Neuronal stem cell (in vitro differentiated cells): ENCODE results near the gene CAMK2A.
A peak's percentile ranks its signal among the peaks of the same experiment; 100 is the strongest.

Source experiments
- DNase-seq: peaks from one replicate; pipeline ENCODE4 v3.0.0-alpha.2; 2013; ENCODE audit warnings: low spot score
- H2AFZ ChIP-seq: one replicate; pipeline ENCODE4 v1.6.1; 2013; ENCODE audit warnings: mild to moderate bottlenecking, low read length, inconsistent platforms
- H2AK5ac ChIP-seq: 2 replicates; pipeline ENCODE4 v1.6.1; 2013; ENCODE audit warnings: low read depth, mild to moderate bottlenecking, inconsistent platforms, low read length, moderate library complexity, mixed read lengths
- H2BK120ac ChIP-seq: 2 replicates; pipeline ENCODE4 v1.6.1; 2013; ENCODE audit warnings: low read depth, mild to moderate bottlenecking, inconsistent platforms, low read length, moderate library complexity, mixed read lengths
- H2BK12ac ChIP-seq: one replicate; pipeline ENCODE4 v1.6.1; 2013; ENCODE audit warnings: low read length, inconsistent platforms
- H2BK15ac ChIP-seq: 2 replicates; pipeline ENCODE4 v1.6.1; 2013; ENCODE audit warnings: mild to moderate bottlenecking, low read length, inconsistent platforms, mixed read lengths
- H2BK5ac ChIP-seq: one replicate; pipeline ENCODE4 v1.6.1; 2013; ENCODE audit warnings: inconsistent platforms, mild to moderate bottlenecking, low read length, moderate library complexity
- H3K14ac ChIP-seq: one replicate; pipeline ENCODE4 v1.6.1; 2013; ENCODE audit warnings: low read length, inconsistent platforms
- H3K18ac ChIP-seq: 2 replicates; pipeline ENCODE4 v1.6.1; 2013; ENCODE audit warnings: low read length, inconsistent platforms
- H3K23ac ChIP-seq: 2 replicates; pipeline ENCODE4 v1.6.1; 2013; ENCODE audit warnings: low read depth, mild to moderate bottlenecking, mixed read lengths, low read length, inconsistent platforms; ENCODE audit not compliant: poor library complexity
- H3K27ac ChIP-seq: replicated peaks from 3 replicates; pipeline ENCODE4 v1.5.1; 2013; ENCODE audit warnings: low read length, inconsistent platforms
- H3K27me3 ChIP-seq, 3 experiments: 2 replicates each; pipeline ENCODE4 v1.6.1; 2013; ENCODE audit warnings: low read length in 3 of 3, mild to moderate bottlenecking in 2 of 3, inconsistent platforms in 1 of 3, low read depth in 1 of 3, mixed read lengths in 1 of 3, moderate library complexity in 1 of 3; ENCODE audit not compliant: control insufficient read depth in 3 of 3, insufficient read depth in 3 of 3
- H3K36me3 ChIP-seq, 2 donors: replicated peaks in 1 of 2; 2 replicates each; pipeline ENCODE4 v1.6.1; 2013; ENCODE audit warnings: low read length in 2 of 2; ENCODE audit not compliant: control insufficient read depth in 2 of 2, insufficient read depth in 2 of 2
- H3K4ac ChIP-seq: 2 replicates; pipeline ENCODE4 v1.6.1; 2013; ENCODE audit warnings: inconsistent platforms, mild to moderate bottlenecking, low read length, moderate library complexity
- H3K4me1 ChIP-seq, 2 donors: 1 replicate in 1 of 2; 2 replicates in 1 of 2; pipeline ENCODE4 v1.6.1; 2013; ENCODE audit warnings: low read length in 2 of 2, low read depth in 1 of 2; ENCODE audit not compliant: control insufficient read depth in 2 of 2, insufficient read depth in 1 of 2
- H3K4me2 ChIP-seq: one replicate; pipeline ENCODE4 v1.6.1; 2013; ENCODE audit warnings: mild to moderate bottlenecking, low read length, inconsistent platforms; ENCODE audit not compliant: insufficient read depth, poor library complexity, severe bottlenecking
- H3K4me3 ChIP-seq, 2 donors: 2 replicates each; pipeline ENCODE4 v1.5.1; 2013; ENCODE audit warnings: low read length in 2 of 2, mild to moderate bottlenecking in 2 of 2, inconsistent platforms in 1 of 2, moderate library complexity in 1 of 2
- H3K79me1 ChIP-seq: one replicate; pipeline ENCODE4 v1.6.1; 2013; ENCODE audit warnings: low read depth, mild to moderate bottlenecking, inconsistent platforms, low read length, moderate library complexity
- H3K9ac ChIP-seq: one replicate; pipeline ENCODE4 v1.6.1; 2013; ENCODE audit warnings: mild to moderate bottlenecking, low read depth, low read length, inconsistent platforms; ENCODE audit not compliant: poor library complexity
- H3K9me3 ChIP-seq, 2 donors: replicated peaks in 1 of 2; 2 replicates each; pipeline versions ENCODE3 to v1.6.1; 2013; ENCODE audit warnings: low read length in 2 of 2, mild to moderate bottlenecking in 2 of 2, inconsistent platforms in 1 of 2, low read depth in 1 of 2, mixed read lengths in 1 of 2, moderate library complexity in 1 of 2; ENCODE audit not compliant: control insufficient read depth in 2 of 2, insufficient read depth in 1 of 2
- H4K8ac ChIP-seq: one replicate; pipeline ENCODE4 v1.6.1; 2013; ENCODE audit warnings: low read depth, mild to moderate bottlenecking, inconsistent platforms, low read length, moderate library complexity
- H4K91ac ChIP-seq: one replicate; pipeline ENCODE4 v1.6.1; 2013; ENCODE audit warnings: low read length, low read depth, mild to moderate bottlenecking, inconsistent platforms; ENCODE audit not compliant: poor library complexity
- WGBS, 2 donors: extraction: QIAGEN DNeasy Blood & Tissue Kit; methylation state at CpG; one replicate each; pipeline ENCODE4 v1.1.7; 2013; ENCODE audit warnings: missing lambda C conversion rate in 2 of 2, mixed read lengths in 1 of 2; ENCODE audit not compliant: insufficient read length in 2 of 2, insufficient replicate concordance in 1 of 2; ENCODE audit errors: extremely low coverage in 2 of 2; 5-methylcytosine and 5-hydroxymethylcytosine counted together

Gene CAMK2A

DNA sequence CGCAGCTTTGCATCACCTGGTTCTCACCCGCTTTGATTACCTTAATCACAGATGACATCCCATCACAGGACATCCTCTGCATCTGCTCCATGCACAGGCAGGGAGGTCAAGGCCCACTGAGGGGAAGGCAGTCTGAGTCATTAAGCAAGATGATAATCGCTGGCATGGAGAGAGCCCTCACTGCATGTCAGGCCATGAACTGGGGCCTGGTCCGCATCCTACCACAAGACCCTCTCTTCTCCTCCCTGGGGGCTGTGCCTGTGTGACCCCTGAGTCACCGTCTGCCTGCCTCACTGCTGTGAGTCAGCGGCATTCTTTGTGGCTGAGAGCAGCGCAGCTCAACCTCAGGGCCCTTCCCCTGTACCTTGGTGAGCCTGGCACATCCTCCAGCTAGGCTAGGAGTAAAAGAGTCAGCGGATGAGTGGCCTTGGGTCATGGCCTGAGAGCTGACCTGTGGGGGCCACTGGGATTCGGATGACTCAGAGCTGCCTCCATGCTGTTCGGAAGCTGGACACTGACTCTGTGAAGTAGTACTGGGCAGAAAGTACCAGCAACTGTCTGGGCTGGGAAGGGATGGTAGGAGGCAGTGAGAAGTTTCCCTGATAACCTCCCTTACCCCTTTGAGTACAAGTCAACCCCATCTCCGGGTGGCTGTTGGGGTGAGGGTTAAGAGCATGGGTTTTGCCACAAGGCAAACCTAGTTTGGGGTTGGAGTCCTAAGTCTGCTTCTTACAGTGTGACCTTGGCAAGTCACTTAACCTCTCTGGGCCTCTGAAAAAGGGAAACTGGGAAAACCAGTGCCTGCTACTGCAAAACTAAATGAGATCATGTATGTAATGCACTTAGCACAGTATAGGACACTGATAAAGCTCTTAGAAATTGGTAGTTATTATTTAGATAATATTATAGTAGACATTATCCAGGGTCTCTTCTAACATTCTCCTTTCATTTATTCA is 27.8 kb upstream of the CAMK2A start:
- H3K14ac ChIP-seq: no peak overlapping the region
- H2BK15ac ChIP-seq: no peak overlapping the region
- peak overlapping the region; percentile 48 for H2BK120ac ChIP-seq
- no peaks in the 10 kb centered on the region for H3K36me3 ChIP-seq
- peak overlapping the region; percentile 84 for H2AK5ac ChIP-seq
- H3K4me2 ChIP-seq: no peak overlapping the region
- no peak overlapping the region for H3K4ac ChIP-seq
- H3K9ac ChIP-seq: no peak overlapping the region
- WGBS, 2 donors: no CpG with 5 or more reads among the region's 11 CpGs
- peak overlapping the region; percentile 4 for H3K23ac ChIP-seq
- H3K79me1 ChIP-seq: no peaks in the 10 kb centered on the region
- H2BK5ac ChIP-seq: peak overlapping the region; percentile 56
- H4K8ac ChIP-seq: no peak overlapping the region
- peaks cover 24 to 33% of the 10 kb centered on the region in 2 donors for H3K4me1 ChIP-seq
- DNase-seq: no peak
- H2BK12ac ChIP-seq: peak overlapping the region; percentile 7
- no peaks in the 10 kb centered on the region for H3K9me3 ChIP-seq
- H3K27me3 ChIP-seq: no peaks in the 10 kb centered on the region
- no peak overlapping the region for H4K91ac ChIP-seq
- no peak overlapping the region for H3K27ac ChIP-seq
- H2AFZ ChIP-seq: peak overlapping the region; percentile 82
- H3K18ac ChIP-seq: peak overlapping the region; percentile 41
- no peak overlapping the region for H3K4me3 ChIP-seq

DNA sequence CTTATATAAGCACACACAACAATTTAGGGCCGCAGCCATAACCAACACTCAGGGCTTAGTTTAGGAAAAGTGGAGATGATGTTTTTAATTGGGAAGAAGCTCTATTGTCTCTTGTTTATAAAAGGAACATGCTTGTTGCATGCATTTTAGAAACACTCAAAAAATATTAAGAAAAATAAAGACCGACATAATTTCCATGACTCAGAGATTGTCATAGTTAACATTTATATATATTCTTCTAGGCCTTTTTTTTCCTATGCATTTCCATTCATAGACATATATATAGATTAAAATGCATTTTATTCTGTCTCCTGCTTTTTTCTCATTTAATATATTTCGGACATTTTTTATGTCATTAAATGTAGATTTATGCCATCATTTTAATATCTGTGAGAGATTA is 26.7 kb upstream of the CAMK2A start:
- no peak overlapping the region for H2BK120ac ChIP-seq
- H4K91ac ChIP-seq: no peak overlapping the region
- no peak overlapping the region for H2AK5ac ChIP-seq
- H4K8ac ChIP-seq: no peak overlapping the region
- H3K9ac ChIP-seq: no peak overlapping the region
- H2BK12ac ChIP-seq: no peak overlapping the region
- H2BK15ac ChIP-seq: no peak overlapping the region
- H3K36me3 ChIP-seq: no peaks in the 10 kb centered on the region
- H2BK5ac ChIP-seq: no peak overlapping the region
- H3K23ac ChIP-seq: no peak overlapping the region
- H3K27me3 ChIP-seq: no peaks in the 10 kb centered on the region
- H3K4me1 ChIP-seq: peaks cover 24 to 33% of the 10 kb centered on the region in 2 donors
- DNase-seq: no peak
- no peak overlapping the region for H3K4ac ChIP-seq
- H3K18ac ChIP-seq: no peak overlapping the region
- H3K4me3 ChIP-seq: no peak overlapping the region
- no peak overlapping the region for H2AFZ ChIP-seq
- no CpG with 5 or more reads among the region's 3 CpGs for WGBS, 2 donors
- no peak overlapping the region for H3K27ac ChIP-seq
- H3K14ac ChIP-seq: no peak overlapping the region
- H3K79me1 ChIP-seq: no peaks in the 10 kb centered on the region
- no peak overlapping the region for H3K4me2 ChIP-seq
- H3K9me3 ChIP-seq: no peaks in the 10 kb centered on the region

DNA sequence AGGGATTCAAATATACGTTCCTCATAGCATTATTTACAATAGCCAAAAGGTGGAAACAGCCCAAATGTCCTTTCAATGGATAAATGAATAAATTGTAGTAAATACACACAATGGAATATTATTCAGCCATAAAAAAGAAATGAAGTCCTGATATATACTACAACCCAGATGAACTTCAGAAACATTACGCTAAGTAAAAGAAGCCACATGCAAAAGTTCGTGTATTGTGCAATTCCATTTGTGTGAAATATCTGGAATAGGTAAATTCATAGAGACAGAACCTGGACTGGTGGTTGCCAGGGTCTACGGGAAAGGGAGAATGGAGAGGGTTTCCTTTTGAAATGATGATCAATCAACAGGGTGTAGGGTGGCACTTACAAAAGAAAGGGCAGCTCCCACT is 25.7 kb upstream of the CAMK2A start:
- Histone ChIP-seq H2AFZ (no peak overlapping the region), H4K8ac (no peak overlapping the region), H2BK12ac (no peak overlapping the region), H2BK120ac (no peak overlapping the region), H2AK5ac (no peak overlapping the region), H3K4me3 (no peak overlapping the region), H3K9me3 (no peaks in the 10 kb centered on the region), H3K9ac (no peak overlapping the region), H2BK15ac (no peak overlapping the region), H3K14ac (no peak overlapping the region), H3K79me1 (no peaks in the 10 kb centered on the region), H3K4me2 (no peak overlapping the region), H3K23ac (no peak overlapping the region), H3K4me1 (peaks cover 20 to 32% of the 10 kb centered on the region in 2 donors), H4K91ac (no peak overlapping the region), H3K27ac (no peak overlapping the region), H3K36me3 (no peaks in the 10 kb centered on the region), H3K18ac (no peak overlapping the region), H3K4ac (no peak overlapping the region), H2BK5ac (no peak overlapping the region), H3K27me3 (no peaks in the 10 kb centered on the region)
- DNase-seq: no peak
- no CpG with 5 or more reads among the region's 4 CpGs for WGBS, 2 donors

DNA sequence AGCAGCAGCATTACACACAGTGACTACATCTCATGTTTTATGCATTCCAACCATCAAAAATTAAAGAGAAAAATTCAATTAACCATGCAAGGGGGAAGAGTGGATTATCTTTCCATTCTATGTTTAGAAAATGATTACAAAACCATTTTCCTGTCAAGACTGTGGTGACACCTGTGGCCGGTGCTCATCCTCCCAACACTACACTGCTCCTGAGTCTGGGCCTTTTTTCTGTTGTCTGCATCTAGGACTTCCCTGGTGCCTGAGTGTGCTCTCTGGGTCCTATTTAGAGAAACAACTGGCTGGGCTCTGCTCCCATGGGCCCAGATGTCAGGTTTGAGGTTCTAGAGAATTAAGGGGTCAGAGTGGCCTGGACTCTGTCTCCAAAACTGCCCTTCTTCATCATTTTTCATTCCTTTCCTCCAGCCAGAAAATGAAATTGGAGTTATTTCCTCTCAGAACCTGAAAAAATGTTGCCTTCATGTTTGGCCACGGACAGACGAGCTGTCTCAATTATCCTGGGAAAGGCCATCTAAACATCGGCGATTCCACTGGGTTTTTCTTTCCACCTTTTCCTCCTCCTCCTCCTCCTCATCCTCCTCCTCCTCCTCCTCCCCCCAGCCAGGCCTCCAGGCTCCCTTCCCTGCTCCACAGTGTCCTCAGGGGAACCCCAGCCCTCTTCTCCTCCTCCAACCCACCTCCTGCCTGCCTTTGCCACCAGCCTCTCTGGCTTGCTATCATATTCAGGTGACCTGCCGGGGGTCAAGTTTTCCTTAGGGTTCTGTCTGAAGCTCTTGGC is 24.5 kb upstream of the CAMK2A start:
- no peak overlapping the region for H2BK15ac ChIP-seq
- H2BK120ac ChIP-seq: no peak overlapping the region
- no peak overlapping the region for H2AK5ac ChIP-seq
- no peak overlapping the region for H2BK12ac ChIP-seq
- no CpG with 5 or more reads among the region's 6 CpGs for WGBS, 2 donors
- H3K4me1 ChIP-seq: peaks cover 18 to 30% of the 10 kb centered on the region in 2 donors
- no peak overlapping the region for H4K8ac ChIP-seq
- no peak overlapping the region for H3K9ac ChIP-seq
- no peaks in the 10 kb centered on the region for H3K36me3 ChIP-seq
- no peak overlapping the region for H2BK5ac ChIP-seq
- no peak overlapping the region for H3K4me3 ChIP-seq
- no peaks in the 10 kb centered on the region for H3K27me3 ChIP-seq
- no peak overlapping the region for H3K23ac ChIP-seq
- no peak overlapping the region for H3K18ac ChIP-seq
- no peak for DNase-seq
- H4K91ac ChIP-seq: no peak overlapping the region
- no peak overlapping the region for H3K4me2 ChIP-seq
- no peaks in the 10 kb centered on the region for H3K79me1 ChIP-seq
- H2AFZ ChIP-seq: no peak overlapping the region
- H3K4ac ChIP-seq: no peak overlapping the region
- H3K9me3 ChIP-seq: no peaks in the 10 kb centered on the region
- no peak overlapping the region for H3K14ac ChIP-seq
- H3K27ac ChIP-seq: no peak overlapping the region
